Activated naive CD4-positive, alpha-beta T cell treated with Interleukin-2 at 50 U/mL for 16 hours (primary cell): ENCODE data around the gene FAM20A.

Source experiments
- DNase-seq: peaks from one replicate; pipeline ENCODE4 v3.0.0-alpha.2; 2020

Gene FAM20A

GRCh38 chr17:68489919-68490318, 111.2 kb downstream of the FAM20A start:
- DNase-seq = no peak
